Measurements from ENCODE around the gene RELN.

Gene RELN

DNA sequence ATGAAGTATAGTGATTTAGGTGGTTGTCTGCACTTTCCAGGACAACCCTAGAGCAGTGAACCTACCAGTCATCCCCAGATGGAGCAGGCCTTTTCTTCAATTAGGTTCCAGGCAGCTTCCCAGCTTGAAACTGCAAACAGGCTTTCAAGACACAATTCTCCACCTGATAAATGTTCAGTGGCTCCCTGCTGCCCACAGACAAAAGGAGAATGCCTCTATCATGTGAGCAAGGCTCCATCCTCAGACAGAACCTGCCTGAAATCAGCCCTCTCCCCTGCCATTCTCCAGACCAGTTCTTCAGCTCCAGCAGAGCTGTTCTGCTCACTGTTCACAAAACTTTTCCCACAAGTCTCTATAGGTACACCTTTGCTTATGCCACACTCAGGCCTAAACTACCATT, 22.1 kb downstream of the RELN start:
- POLR2A ChIA-PET (ENCODE audit: low non-redundant PET) = no interaction called here
- CTCF ChIA-PET = no interaction called here
- DNase-seq (ENCODE audit: low spot score) = no peak
- H3K27ac ChIP-seq = no peak overlapping the region
- TF ChIP-seq CTCF (conservative IDR thresholded peaks at IDR 0.05; ENCODE audit: low read depth) = no peak

GRCh38 chr7:103966593-103967277, 22.7 kb downstream of the RELN start:
- ChIA-PET POLR2A (ENCODE audit: low non-redundant PET) (no interaction called here), CTCF (no interaction called here)
- no peak for TF ChIP-seq CTCF (conservative IDR thresholded peaks at IDR 0.05; ENCODE audit: low read depth)
- no peak overlapping the region for H3K27ac ChIP-seq
- DNase-seq (ENCODE audit: low spot score) = no peak

DNA sequence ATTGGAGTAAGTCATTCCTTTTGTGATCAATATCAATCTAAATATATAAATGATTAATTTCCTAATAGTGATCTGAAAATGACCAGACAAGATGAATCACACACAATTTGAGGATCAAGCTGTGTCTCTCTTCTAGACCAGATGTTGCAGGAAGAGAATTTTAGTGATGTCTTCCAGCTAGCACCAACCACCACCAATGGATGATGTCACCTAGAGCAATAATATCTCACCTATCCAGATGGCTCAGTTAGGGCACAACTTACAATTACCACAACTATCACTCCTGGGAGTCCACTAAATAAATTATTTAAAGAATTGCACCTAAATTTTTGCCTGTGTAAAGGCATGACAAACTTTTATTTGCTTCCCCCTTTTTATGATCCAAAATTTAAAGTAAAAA, 25.2 kb downstream of the RELN start:
- no peak for TF ChIP-seq CTCF (conservative IDR thresholded peaks at IDR 0.05; ENCODE audit: low read depth)

GRCh38 chr7:103962070-103962469, 27.4 kb downstream of the RELN start:
- no peak for DNase-seq (ENCODE audit: low spot score)
- TF ChIP-seq CTCF (conservative IDR thresholded peaks at IDR 0.05; ENCODE audit: low read depth) = no peak
- CTCF ChIA-PET = no interaction called here
- no peak overlapping the region for H3K27ac ChIP-seq
- POLR2A ChIA-PET (ENCODE audit: low non-redundant PET) = no interaction called here

More for the DNA sequence above, 25.2 kb downstream of the RELN start:
- no peak for DNase-seq (ENCODE audit: low spot score)
- CTCF ChIA-PET = no interaction called here
- POLR2A ChIA-PET (ENCODE audit: low non-redundant PET) = no interaction called here
- no peak overlapping the region for H3K27ac ChIP-seq

- no peak overlapping the region for H3K27ac ChIP-seq
- TF ChIP-seq CTCF (conservative IDR thresholded peaks at IDR 0.05; ENCODE audit: low read depth) = no peak
- ChIA-PET POLR2A (ENCODE audit: low non-redundant PET) (no interaction called here), CTCF (no interaction called here)
- no peak for DNase-seq (ENCODE audit: low spot score)
Measured at GRCh38 chr7:103958284-103958818, 31.1 kb downstream of the RELN start.

DNA sequence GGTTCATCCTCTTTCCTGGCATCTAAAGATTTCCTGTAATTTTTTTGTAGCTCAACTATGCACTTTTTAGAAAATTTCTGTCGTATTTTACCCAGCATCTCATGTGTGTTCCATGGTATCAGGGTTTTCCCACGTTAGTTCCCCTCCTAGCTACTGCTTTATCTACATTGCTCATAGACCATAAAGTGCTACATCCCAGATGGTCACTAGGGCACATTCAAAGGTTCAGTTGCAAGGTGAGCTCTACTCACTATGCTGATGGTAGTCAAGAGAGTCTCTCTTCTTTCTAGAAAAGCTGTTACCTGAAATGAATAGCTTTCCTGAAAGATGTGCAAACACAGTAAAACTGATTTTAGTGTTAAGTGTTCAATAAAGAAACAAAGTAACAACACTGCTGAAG, 33.5 kb downstream of the RELN start:
- POLR2A ChIA-PET (ENCODE audit: low non-redundant PET) = interaction anchor here (0.6 kb wide), 1 partner anchor 401 kb away, joined by 3 read pairs; no protein-coding TSS in a partner anchor
- CTCF ChIA-PET = interaction anchor here (0.6 kb wide), 1 partner anchor 684 kb away, joined by 4 read pairs; no protein-coding TSS in a partner anchor
- TF ChIP-seq CTCF (conservative IDR thresholded peaks at IDR 0.05; ENCODE audit: low read depth) = no peak
- H3K27ac ChIP-seq = no peak overlapping the region
- no peak for DNase-seq (ENCODE audit: low spot score)

All from RWPE1 (cell line).